Hematopoietic multipotent progenitor cell treated with erythropoietin and hydrocortisone succinate and interleukin-3 and kit ligand, for 17 days (in vitro differentiated cells): ENCODE data around the gene NLRP9.

ENCODE experiments used
- DNase-seq: peaks from one replicate; pipeline ENCODE4 v3.0.0-alpha.2; 2015; ENCODE audit warnings: low spot score

The NLRP9 gene

GRCh38 chr19:55703790-55704215 lies 34.4 kb downstream of the NLRP9 start:
- DNase-seq = peak; percentile 34

GRCh38 chr19:55702131-55702627 lies 36.0 kb downstream of the NLRP9 start:
- DNase-seq = no peak

- no peak for DNase-seq
Observed at GRCh38 chr19:55700813-55701212, 37.4 kb downstream of the NLRP9 start.

- no peak for DNase-seq
Observed at GRCh38 chr19:55699221-55699620, 39.0 kb downstream of the NLRP9 start.

GRCh38 chr19:55698256-55698655 lies 39.9 kb downstream of the NLRP9 start:
- DNase-seq = no peak

- no peak for DNase-seq
Observed at GRCh38 chr19:55697698-55698097, 40.5 kb downstream of the NLRP9 start.

- DNase-seq = no peak
Observed at GRCh38 chr19:55697069-55697440, 41.1 kb downstream of the NLRP9 start.

GRCh38 chr19:55696301-55697068 lies 41.7 kb downstream of the NLRP9 start:
- DNase-seq = no peak

GRCh38 chr19:55695511-55696290 lies 42.5 kb downstream of the NLRP9 start:
- no peak for DNase-seq

GRCh38 chr19:55694656-55695491 lies 43.3 kb downstream of the NLRP9 start:
- no peak for DNase-seq

- no peak for DNase-seq
Observed at GRCh38 chr19:55694241-55694655, 44.0 kb downstream of the NLRP9 start.

GRCh38 chr19:55693336-55693974 lies 44.7 kb downstream of the NLRP9 start:
- no peak for DNase-seq

- no peak for DNase-seq
Observed at GRCh38 chr19:55692681-55693081, 45.5 kb downstream of the NLRP9 start.

- DNase-seq = no peak
Observed at GRCh38 chr19:55691561-55692481, 46.4 kb downstream of the NLRP9 start.

GRCh38 chr19:55690769-55691545 lies 47.2 kb downstream of the NLRP9 start:
- DNase-seq = no peak

- no peak for DNase-seq
Observed at GRCh38 chr19:55690109-55690768, 48.0 kb downstream of the NLRP9 start.

- DNase-seq = no peak
Observed at GRCh38 chr19:55689411-55690108, 48.6 kb downstream of the NLRP9 start.

GRCh38 chr19:55688422-55689218 lies 49.6 kb downstream of the NLRP9 start:
- DNase-seq = peak; percentile 38
